Mucosa of descending colon (tissue), 3 donors: ENCODE results near the gene SEPTIN7. TPM values are rescaled to one million over a fixed set of nuclear protein-coding genes. Genes with fewer than 3 reads are reported as not detected.

Source experiments
- ATAC-seq: fragments of 200-7000 bp; cut with Tn5 transposase; one replicate; pipeline ENCODE4 v1.9.1; 2020; ENCODE audit warnings: mild to moderate bottlenecking, moderate library complexity
- DNase-seq, 3 donors: peaks; one replicate each; pipeline ENCODE4 v3.0.0-alpha.2; 2020
- H3K36me3 ChIP-seq: fragments of 200-600 bp; one replicate; pipeline ENCODE4 v1.8.0; 2021; ENCODE audit warnings: low read depth, mild to moderate bottlenecking
- H3K4me1 ChIP-seq: fragments of 200-600 bp; one replicate; pipeline ENCODE4 v1.8.0; 2021; ENCODE audit warnings: low read depth, mild to moderate bottlenecking
- H3K4me3 ChIP-seq: fragments of 200-600 bp; one replicate; pipeline ENCODE4 v1.8.0; 2021; ENCODE audit warnings: mild to moderate bottlenecking
- H3K9me3 ChIP-seq: fragments of 200-600 bp; one replicate; pipeline ENCODE4 v1.8.0; 2021; ENCODE audit warnings: mild to moderate bottlenecking
- CTCF ChIP-seq: fragments of 200-600 bp; IDR thresholded peaks from one replicate; pipeline ENCODE4 v1.8.0; 2022; ENCODE audit warnings: antibody characterized with exemption, mild to moderate bottlenecking
- intact Hi-C, 2 donors: fragments of 100-400 bp; cut with DNase I in 1 of 2; cut with micrococcal nuclease in 1 of 2; formaldehyde crosslinking; loops; one replicate each; pipeline versions ENCODE4 v1.11.0 to v1.11.1; 2022; cut with DNase I, micrococcal nuclease
- total RNA-seq, 3 donors: library from RNA; stranded (reverse); fragmentation: NEBNext Ultra II Directional in 2 of 3; extraction: Animal tissue kit (Norgen Biotek cat#: 25700) in 2 of 3; gene quantifications; one replicate each; pipeline versions ENCODE4 v1.2.1 to v1.2.4, GENCODE V29; 2021 to 2023
- donor health status: DM: no; HTN: no; CAD: no; lungs with moderate emphysema.
- donor health status: DM: no; HTN: no; CAD: no.
- donor health status: DM: no; HTN: yes; CAD: no.

The SEPTIN7 gene
- total RNA-seq, 3 donors from 2014 or later, result 115 to 215 (median 126) TPM

- peaks cover 5% of the 10 kb centered on the region for H3K36me3 ChIP-seq
- peak overlapping the region; percentile 94 for H3K4me3 ChIP-seq
- no peak for DNase-seq
- no peaks in the 10 kb centered on the region for H3K9me3 ChIP-seq
- intact Hi-C loops, result loop anchor here in 1 of 2 donors (10.0 kb wide), 1 partner anchor 103 kb away; no protein-coding TSS in a partner anchor
- no peak for TF ChIP-seq CTCF
- peaks cover 9% of the 10 kb centered on the region for H3K4me1 ChIP-seq
- ATAC-seq, result no peak
These were observed 1.2 kb downstream of the SEPTIN7 start for GRCh38 chr7:35802102-35802466.

GRCh38 chr7:35802649-35803048, 1.8 kb downstream of the SEPTIN7 start:
- Histone ChIP-seq H3K4me1 (peaks cover 9% of the 10 kb centered on the region), H3K4me3 (no peak overlapping the region), H3K36me3 (peaks cover 5% of the 10 kb centered on the region), H3K9me3 (no peaks in the 10 kb centered on the region)
- no peak for TF ChIP-seq CTCF
- intact Hi-C loops, result loop anchor here in 1 of 2 donors (10.0 kb wide), 1 partner anchor 102 kb away; no protein-coding TSS in a partner anchor
- DNase-seq, result no peak
- ATAC-seq, result no peak

- H3K4me1 ChIP-seq, result peaks cover 9% of the 10 kb centered on the region
These were observed 3.5 kb downstream of the SEPTIN7 start for GRCh38 chr7:35804231-35804970.

GRCh38 chr7:35805876-35806275, 5.0 kb downstream of the SEPTIN7 start:
- no peak for DNase-seq
- intact Hi-C loops, result loop anchor here in 1 of 2 donors (10.0 kb wide), 1 partner anchor 99 kb away; no protein-coding TSS in a partner anchor
- TF ChIP-seq CTCF, result no peak

More at GRCh38 chr7:35804231-35804970, 3.5 kb downstream of the SEPTIN7 start:
- TF ChIP-seq CTCF, result no peak
- ATAC-seq (no peak), DNase-seq (no peak)
- intact Hi-C loops, result loop anchor here in 1 of 2 donors (10.0 kb wide), 1 partner anchor 100 kb away; no protein-coding TSS in a partner anchor
- Histone ChIP-seq H3K36me3 (peaks cover 5% of the 10 kb centered on the region), H3K4me3 (no peak overlapping the region), H3K9me3 (no peaks in the 10 kb centered on the region)

GRCh38 chr7:35816514-35816913, 15.7 kb downstream of the SEPTIN7 start:
- intact Hi-C loops, result no loop called here
- Histone ChIP-seq H3K36me3 (no peaks in the 10 kb centered on the region), H3K4me3 (no peak overlapping the region), H3K9me3 (no peaks in the 10 kb centered on the region), H3K4me1 (no peaks in the 10 kb centered on the region)
- TF ChIP-seq CTCF, result no peak
- DNase-seq, result no peak
- ATAC-seq, result no peak

More at GRCh38 chr7:35805876-35806275, 5.0 kb downstream of the SEPTIN7 start:
- peaks cover 9% of the 10 kb centered on the region for H3K4me1 ChIP-seq
- no peaks in the 10 kb centered on the region for H3K9me3 ChIP-seq
- peaks cover under 1% of the 10 kb centered on the region for H3K36me3 ChIP-seq
- no peak for ATAC-seq
- H3K4me3 ChIP-seq, result no peak overlapping the region
